ENCODE measurements around the gene ZDHHC8.

The ZDHHC8 gene

DNA sequence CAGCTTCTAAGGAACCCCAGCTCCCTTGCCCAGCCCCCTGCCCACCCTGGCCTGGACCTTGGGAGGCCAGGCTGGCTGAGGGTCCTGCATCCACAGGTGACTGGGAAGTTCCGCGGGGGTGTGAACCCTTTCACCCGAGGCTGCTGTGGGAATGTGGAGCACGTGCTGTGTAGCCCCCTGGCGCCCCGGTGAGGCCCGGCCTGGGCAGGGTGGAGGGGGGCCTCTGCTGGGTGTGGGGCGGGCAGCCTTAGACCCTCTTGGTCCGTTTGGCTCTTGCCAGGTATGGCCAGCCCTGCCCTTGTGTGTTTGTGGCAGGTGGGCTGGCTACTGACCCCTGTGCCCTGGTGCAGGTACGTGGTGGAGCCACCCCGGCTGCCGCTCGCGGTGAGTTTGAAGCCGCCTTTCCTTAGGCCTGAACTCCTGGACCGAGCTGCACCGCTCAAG lies 8.9 kb downstream of the ZDHHC8 start:
- H3K27me3 ChIP-seq (ENCODE audit: control insufficient read depth, low read length) = no peaks in the 10 kb centered on the region
- no peak overlapping the region for H3K4me2 ChIP-seq (ENCODE audit: low read length)
- TF ChIP-seq EZH2phosphoT487 (IDR thresholded peaks at IDR 0.05; ENCODE audit: borderline replicate concordance, low read length) = no peak
- TF ChIP-seq, protein P1, sequence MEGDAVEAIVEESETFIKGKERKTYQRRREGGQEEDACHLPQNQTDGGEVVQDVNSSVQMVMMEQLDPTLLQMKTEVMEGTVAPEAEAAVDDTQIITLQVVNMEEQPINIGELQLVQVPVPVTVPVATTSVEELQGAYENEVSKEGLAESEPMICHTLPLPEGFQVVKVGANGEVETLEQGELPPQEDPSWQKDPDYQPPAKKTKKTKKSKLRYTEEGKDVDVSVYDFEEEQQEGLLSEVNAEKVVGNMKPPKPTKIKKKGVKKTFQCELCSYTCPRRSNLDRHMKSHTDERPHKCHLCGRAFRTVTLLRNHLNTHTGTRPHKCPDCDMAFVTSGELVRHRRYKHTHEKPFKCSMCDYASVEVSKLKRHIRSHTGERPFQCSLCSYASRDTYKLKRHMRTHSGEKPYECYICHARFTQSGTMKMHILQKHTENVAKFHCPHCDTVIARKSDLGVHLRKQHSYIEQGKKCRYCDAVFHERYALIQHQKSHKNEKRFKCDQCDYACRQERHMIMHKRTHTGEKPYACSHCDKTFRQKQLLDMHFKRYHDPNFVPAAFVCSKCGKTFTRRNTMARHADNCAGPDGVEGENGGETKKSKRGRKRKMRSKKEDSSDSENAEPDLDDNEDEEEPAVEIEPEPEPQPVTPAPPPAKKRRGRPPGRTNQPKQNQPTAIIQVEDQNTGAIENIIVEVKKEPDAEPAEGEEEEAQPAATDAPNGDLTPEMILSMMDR (IDR thresholded peaks at IDR 0.05; ENCODE audit: low read depth, low read length, poor library complexity, severe bottlenecking) = no peak
- no peaks in the 10 kb centered on the region for H3K79me2 ChIP-seq (ENCODE audit: control insufficient read depth, low read length)
- 0 out of 2 replicates have a peak, but pooled peaks cover 2% of the 10 kb centered on the region for H4K20me1 ChIP-seq (ENCODE audit: control insufficient read depth, insufficient read depth, low read depth, low read length)
- H3K9me2 ChIP-seq (replicated peaks; ENCODE audit: control insufficient read depth, low read length) = no peaks in the 10 kb centered on the region
- no peaks in the 10 kb centered on the region for H3K9me3 ChIP-seq (ENCODE audit: control insufficient read depth, insufficient read depth, low read length)
- H3K4me1 ChIP-seq (ENCODE audit: control insufficient read depth, low read length) = peaks cover 6% of the 10 kb centered on the region
- no peaks in the 10 kb centered on the region for H3F3A ChIP-seq (ENCODE audit: control insufficient read depth, insufficient read depth)
- H3K4me3 ChIP-seq (ENCODE audit: low read length) = no peak overlapping the region
- H3K27ac ChIP-seq (ENCODE audit: low read depth, low read length) = no peak overlapping the region
- no peaks in the 10 kb centered on the region for H3K36me3 ChIP-seq (ENCODE audit: control insufficient read depth, low read length)

- no peak overlapping the region for H3K4me2 ChIP-seq (ENCODE audit: low read length)
- H3K9me2 ChIP-seq (replicated peaks; ENCODE audit: control insufficient read depth, low read length) = no peaks in the 10 kb centered on the region
- H3K27me3 ChIP-seq (ENCODE audit: control insufficient read depth, low read length) = no peaks in the 10 kb centered on the region
- no peak overlapping the region for H3K4me3 ChIP-seq (ENCODE audit: low read length)
- 0 out of 2 replicates have a peak, but pooled peaks cover 2% of the 10 kb centered on the region for H4K20me1 ChIP-seq (ENCODE audit: control insufficient read depth, insufficient read depth, low read depth, low read length)
- H3F3A ChIP-seq (ENCODE audit: control insufficient read depth, insufficient read depth) = no peaks in the 10 kb centered on the region
- H3K4me1 ChIP-seq (ENCODE audit: control insufficient read depth, low read length) = peaks cover 6% of the 10 kb centered on the region
- no peaks in the 10 kb centered on the region for H3K36me3 ChIP-seq (ENCODE audit: control insufficient read depth, low read length)
- TF ChIP-seq, protein P1 (IDR thresholded peaks at IDR 0.05; ENCODE audit: low read depth, low read length, poor library complexity, severe bottlenecking) = no peak
- no peak for TF ChIP-seq EZH2phosphoT487 (IDR thresholded peaks at IDR 0.05; ENCODE audit: borderline replicate concordance, low read length)
- no peaks in the 10 kb centered on the region for H3K79me2 ChIP-seq (ENCODE audit: control insufficient read depth, low read length)
- no peak overlapping the region for H3K27ac ChIP-seq (ENCODE audit: low read depth, low read length)
- no peaks in the 10 kb centered on the region for H3K9me3 ChIP-seq (ENCODE audit: control insufficient read depth, insufficient read depth, low read length)
Observed at GRCh38 chr22:20141186-20142077, 9.8 kb downstream of the ZDHHC8 start.

DNA sequence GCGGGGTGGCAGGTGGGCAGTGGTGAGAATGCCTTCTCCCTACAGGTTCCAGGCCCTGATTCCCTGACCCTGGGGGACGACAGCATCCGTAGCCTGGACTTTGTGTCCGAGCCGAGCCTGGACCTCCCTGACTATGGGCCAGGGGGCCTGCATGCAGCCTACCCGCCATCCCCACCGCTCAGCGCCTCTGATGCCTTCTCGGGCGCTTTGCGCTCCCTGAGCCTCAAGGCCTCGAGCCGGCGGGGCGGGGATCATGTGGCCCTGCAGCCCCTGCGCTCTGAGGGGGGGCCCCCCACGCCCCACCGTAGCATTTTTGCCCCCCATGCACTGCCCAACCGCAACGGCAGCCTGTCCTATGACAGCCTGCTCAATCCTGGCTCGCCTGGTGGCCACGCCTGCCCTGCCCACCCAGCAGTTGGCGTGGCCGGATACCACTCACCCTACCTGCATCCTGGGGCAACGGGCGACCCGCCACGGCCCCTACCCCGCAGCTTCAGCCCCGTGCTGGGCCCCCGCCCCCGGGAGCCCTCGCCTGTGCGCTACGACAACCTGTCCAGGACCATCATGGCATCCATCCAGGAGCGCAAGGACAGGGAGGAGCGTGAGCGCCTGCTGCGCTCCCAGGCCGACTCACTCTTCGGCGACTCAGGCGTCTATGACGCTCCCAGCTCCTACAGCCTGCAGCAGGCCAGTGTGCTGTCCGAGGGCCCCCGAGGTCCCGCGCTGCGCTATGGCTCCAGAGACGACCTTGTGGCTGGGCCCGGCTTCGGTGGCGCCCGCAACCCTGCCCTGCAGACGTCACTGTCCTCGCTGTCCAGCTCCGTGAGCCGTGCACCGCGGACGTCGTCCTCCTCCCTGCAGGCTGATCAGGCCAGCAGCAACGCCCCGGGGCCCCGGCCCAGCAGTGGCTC lies 11.4 kb downstream of the ZDHHC8 start:
- TF ChIP-seq, protein P1 (IDR thresholded peaks at IDR 0.05; ENCODE audit: low read depth, low read length, poor library complexity, severe bottlenecking) = no peak
- no peak for TF ChIP-seq EZH2phosphoT487 (IDR thresholded peaks at IDR 0.05; ENCODE audit: borderline replicate concordance, low read length)
- no peaks in the 10 kb centered on the region for H3K79me2 ChIP-seq (ENCODE audit: control insufficient read depth, low read length)
- H4K20me1 ChIP-seq (ENCODE audit: control insufficient read depth, insufficient read depth, low read depth, low read length) = no peaks in the 10 kb centered on the region
- peaks cover 1% of the 10 kb centered on the region for H3K4me1 ChIP-seq (ENCODE audit: control insufficient read depth, low read length)
- no peaks in the 10 kb centered on the region for H3K9me2 ChIP-seq (replicated peaks; ENCODE audit: control insufficient read depth, low read length)
- H3K27ac ChIP-seq (ENCODE audit: low read depth, low read length) = no peak overlapping the region
- H3F3A ChIP-seq (ENCODE audit: control insufficient read depth, insufficient read depth) = no peaks in the 10 kb centered on the region
- no peaks in the 10 kb centered on the region for H3K36me3 ChIP-seq (ENCODE audit: control insufficient read depth, low read length)
- no peak overlapping the region for H3K4me2 ChIP-seq (ENCODE audit: low read length)
- no peaks in the 10 kb centered on the region for H3K27me3 ChIP-seq (ENCODE audit: control insufficient read depth, low read length)
- H3K4me3 ChIP-seq (ENCODE audit: low read length) = no peak overlapping the region
- H3K9me3 ChIP-seq (ENCODE audit: control insufficient read depth, insufficient read depth, low read length) = no peaks in the 10 kb centered on the region

All from DOHH2 (cell line).